ENCODE results near the gene KLK3.

Gene KLK3

DNA sequence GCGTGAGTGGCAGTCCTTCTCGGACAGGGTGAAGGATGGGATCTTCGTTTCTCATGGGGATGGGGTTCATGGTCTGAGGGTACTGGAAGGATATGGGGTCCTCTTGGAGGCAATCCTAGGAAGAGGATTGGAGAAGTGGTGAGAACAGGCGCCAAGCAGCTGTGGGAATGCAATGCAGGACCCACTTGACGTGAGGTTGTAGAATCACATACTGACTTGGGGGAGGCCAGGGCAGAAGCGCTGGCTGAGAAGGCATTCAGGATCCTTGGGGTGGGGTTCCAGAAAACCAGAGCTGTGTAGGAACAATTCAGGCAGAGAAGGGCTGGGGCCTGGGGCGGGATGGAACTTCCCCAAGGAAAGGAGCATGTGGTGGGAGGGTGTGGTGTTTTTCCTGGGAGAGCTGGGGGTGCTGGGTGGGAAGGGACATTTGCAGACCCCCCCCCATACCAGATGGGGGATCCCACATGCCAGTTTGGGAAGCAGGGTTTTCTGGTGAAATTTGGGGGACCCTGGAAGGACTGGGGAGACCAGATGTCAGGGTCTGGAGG is 32.0 kb upstream of the KLK3 start:
- no peak for TF ChIP-seq ZNF274 (IDR thresholded peaks at IDR 0.05; ENCODE audit: low read depth, low read length)
- H3K4me3 ChIP-seq (ENCODE audit: low read length) = no peak overlapping the region

DNA sequence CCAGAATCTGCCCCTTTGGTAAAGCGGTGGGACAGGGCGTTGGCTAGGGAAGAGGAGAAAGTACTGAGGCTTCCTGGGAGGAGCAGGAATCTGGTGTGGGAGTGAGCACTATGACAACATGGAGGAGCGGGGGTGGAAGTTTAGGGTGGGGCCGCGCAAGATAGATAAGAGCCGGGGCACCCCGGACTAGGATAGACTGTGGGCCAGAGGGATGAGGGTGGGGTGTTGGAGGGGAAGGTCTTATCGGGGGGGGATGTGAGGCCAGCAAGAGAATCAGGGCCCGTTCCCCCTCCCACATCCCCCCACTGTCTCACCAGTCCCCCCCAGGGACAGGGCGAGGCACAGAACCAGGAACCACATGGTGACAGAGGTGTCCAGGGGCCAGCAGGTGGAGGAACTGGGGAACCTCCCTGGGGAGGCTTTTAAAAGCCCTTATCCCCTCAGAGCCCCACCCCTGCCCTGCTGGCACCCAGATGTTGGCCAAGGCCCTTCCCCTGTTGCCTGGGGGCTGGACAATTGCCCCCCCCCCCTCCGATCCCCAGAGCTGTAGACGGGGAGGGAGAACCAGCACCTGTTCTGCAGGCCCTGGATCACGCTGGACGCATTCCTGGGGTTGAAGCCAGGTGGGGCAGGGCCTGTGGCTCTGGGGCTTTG is 31.2 kb upstream of the KLK3 start, which contains the start of gene KLK1:
KLK1 (minus strand) TSS at position 399 of the 654 bp plus-strand sequence; CDS start at position 360, 39 bp downstream.
- no peak within 1 kb of the TSS for H3K4me3 ChIP-seq (ENCODE audit: low read length)
- TF ChIP-seq ZNF274 (IDR thresholded peaks at IDR 0.05; ENCODE audit: low read depth, low read length) = no peak

DNA sequence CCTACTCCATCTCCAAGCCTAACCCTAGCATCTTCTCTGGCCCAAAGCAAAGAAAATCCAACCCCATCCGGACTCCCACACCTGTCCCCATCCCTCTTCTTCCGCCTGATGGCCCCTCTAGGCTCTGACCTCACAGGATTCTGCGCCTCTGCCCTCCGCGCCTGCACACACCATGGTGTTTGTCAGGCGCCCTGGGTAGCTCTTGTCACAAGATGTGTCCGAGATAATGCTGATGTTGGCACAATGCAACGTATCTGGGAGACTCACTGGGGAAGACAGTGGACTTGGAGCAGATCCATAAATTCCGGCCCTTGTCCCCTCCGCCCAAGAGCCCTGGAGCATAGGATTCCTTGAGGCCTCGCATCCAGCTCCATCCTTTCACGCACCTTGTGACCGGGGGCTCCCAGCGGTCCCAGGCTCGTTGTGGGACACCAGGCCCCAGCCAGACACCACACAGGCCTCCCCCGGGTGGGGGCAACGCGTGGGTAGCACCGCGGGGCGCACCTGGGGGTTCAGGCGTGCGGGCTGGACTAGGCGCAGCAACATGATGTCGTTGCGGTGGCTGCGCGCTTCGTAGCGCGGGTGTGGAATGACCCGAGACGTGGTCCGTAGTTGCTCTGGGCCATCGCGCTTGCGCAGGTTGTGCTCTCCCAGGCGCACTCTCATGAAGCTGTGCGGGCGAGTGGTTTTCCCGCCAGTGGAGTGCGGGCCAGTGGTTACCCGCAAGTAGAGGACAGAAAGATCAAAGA is 28.0 kb upstream of the KLK3 start:
- TF ChIP-seq ZNF274 (IDR thresholded peaks at IDR 0.05; ENCODE audit: low read depth, low read length) = no peak
- H3K4me3 ChIP-seq (ENCODE audit: low read length) = no peak overlapping the region

DNA sequence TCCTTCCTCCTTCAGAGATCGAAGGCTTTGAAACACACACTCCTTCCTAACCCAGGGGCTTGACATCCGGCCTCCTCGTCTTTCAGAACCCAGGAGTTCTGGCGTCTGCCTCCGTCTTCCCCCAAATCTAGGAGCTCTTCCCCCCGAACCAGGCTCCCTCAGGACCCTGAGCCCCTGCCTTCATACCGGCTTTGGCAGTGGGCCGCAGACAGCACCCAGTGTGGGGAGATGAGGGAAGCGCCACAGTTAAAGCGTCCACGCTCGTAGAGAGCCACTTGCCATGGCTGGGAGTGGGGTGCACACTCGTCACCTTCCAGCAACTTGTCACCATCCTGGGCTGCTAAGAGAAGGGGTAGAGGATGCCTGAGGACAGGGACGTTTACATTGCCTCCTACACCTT is 27.2 kb upstream of the KLK3 start:
- no peak for TF ChIP-seq ZNF274 (IDR thresholded peaks at IDR 0.05; ENCODE audit: low read depth, low read length)
- H3K4me3 ChIP-seq (ENCODE audit: low read length) = no peak overlapping the region

DNA sequence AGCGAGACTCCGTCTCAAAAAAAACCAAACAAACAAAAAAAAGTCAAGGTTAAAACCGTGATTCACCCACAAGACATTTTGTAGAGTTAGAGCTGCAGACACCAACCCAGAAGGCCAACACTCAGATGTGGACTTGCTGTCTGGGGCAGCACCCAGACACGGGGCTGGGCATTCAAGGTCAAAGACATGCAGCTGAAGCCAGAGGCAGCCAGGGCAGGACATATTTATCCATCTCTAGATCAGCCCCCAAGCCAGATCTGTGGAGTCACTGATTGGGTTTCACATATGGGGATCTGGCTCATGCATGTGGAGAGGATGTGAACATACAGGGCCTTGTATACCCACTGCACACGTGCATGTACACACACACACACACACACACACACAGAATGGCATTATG is 24.9 kb upstream of the KLK3 start:
- no peak for TF ChIP-seq ZNF274 (IDR thresholded peaks at IDR 0.05; ENCODE audit: low read depth, low read length)
- no peak overlapping the region for H3K4me3 ChIP-seq (ENCODE audit: low read length)

DNA sequence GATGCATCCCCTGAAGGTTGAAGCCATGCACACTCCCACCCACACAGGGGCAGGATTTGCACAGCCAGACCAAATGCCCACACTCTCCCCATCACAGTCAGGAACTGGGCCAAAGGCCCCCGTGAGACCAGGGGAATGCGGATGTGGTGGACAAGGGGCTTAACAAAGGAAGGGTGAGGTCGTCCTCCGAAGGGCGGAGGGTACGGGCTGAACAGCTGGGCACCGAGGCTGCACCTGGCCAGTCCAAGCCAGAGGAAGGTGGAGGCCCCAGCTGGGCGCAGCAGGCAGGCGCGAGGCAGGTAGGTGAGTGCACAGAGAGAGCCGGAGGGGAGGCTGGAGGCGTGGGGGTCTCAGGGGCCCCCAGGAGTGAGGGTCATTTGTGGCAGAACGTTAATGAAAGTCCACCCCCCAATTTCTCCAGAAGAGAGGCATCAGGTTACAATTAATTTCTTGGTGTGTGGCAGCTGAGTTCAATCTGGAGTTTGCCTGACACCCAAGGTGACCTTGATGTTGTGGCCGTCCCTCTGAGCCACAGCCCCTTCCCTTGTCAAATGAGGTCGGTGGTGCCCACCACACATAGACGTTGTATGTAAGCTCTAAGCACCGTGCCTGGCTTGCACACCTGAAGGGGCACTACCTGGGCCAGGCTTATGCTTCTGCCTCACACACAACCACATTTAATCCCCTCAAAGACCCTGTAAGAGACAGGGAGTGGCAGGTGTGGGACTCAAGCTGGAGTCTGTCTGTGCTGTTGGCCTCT is 24.3 kb upstream of the KLK3 start:
- H3K4me3 ChIP-seq (ENCODE audit: low read length) = no peak overlapping the region
- no peak for TF ChIP-seq ZNF274 (IDR thresholded peaks at IDR 0.05; ENCODE audit: low read depth, low read length)

DNA sequence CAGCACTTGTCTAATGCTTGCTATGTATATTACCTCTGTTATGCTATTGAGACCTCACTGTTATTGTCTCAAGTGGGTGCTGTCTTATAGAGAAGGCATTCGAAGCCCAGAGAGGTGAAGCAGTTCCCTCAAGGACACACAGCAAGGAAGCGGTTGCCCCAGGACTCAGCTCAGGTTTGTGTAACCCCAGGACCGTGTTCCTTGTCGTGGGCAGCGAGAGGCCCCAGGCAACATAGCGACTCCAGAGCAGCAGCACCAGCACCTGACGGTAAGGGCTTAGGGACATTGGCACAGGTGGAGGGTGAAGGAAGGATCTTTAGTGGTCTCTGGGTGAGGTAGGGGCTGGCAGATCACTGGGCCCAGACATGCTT is 23.7 kb upstream of the KLK3 start:
- H3K4me3 ChIP-seq (ENCODE audit: low read length) = no peak overlapping the region
- TF ChIP-seq ZNF274 (IDR thresholded peaks at IDR 0.05; ENCODE audit: low read depth, low read length) = no peak

DNA sequence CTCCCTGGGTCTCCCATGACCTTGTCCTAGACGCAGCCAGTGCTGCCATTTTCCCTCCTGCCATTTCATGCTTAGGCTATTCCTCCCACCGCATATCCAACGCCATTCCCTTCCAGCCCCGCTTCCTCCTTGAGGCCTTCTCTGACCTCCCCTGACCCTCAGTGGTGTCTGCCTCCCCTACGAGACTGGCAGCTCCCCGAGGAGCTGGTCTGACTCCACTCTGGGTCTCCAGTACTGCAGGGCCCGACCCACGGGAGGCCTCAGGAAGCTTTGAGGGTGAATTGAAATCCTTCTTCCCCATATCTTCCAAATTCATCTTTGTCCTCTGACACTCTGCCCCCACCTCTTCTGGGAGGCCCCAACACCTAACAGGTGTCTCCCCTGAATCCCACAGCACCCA is 22.0 kb upstream of the KLK3 start:
- no peak for TF ChIP-seq ZNF274 (IDR thresholded peaks at IDR 0.05; ENCODE audit: low read depth, low read length)

DNA sequence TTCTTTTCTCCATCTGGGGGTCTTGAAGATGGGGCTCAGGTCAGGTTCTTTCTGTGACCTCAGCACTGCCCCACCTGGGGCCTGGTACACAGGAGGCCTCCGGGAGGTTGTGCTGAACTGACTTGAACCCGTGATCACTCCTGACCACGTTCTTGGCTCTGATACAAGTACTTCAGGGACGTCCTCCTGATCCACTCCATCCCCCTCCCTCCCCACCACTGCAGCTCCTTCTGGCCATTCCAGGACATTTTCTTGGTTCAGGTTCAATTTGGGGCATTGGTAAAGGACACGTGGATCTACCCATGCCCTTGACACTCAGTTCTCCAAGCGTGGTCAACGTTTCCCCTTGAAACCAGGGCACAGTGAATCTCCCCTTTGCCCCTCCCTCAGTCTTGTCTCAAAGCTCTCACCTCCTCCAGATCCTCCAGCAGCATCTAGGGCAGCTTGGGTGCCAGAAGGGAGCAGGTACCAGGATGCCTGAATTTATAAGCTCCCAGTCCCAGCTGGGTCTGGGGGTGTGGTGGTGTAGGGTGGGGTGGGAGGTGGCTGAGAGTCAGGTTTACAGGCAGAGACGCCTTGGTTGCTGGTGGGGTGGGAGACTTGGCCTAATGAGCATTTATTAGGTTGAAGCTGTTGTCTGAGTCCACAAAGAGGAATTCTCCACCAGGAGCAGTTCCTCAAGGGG is 21.5 kb upstream of the KLK3 start, which contains the start of gene KLK15:
KLK15 (minus strand) TSS at position 458 of the 685 bp plus-strand sequence. CDS start 2,082 bp downstream, outside the sequence.
- no peak for TF ChIP-seq ZNF274 (IDR thresholded peaks at IDR 0.05; ENCODE audit: low read depth, low read length)
- H3K4me3 ChIP-seq (ENCODE audit: low read length) = no peak within 1 kb of the TSS

More for the DNA sequence above, 22.0 kb upstream of the KLK3 start:
- H3K4me3 ChIP-seq (ENCODE audit: low read length) = no peak overlapping the region

DNA sequence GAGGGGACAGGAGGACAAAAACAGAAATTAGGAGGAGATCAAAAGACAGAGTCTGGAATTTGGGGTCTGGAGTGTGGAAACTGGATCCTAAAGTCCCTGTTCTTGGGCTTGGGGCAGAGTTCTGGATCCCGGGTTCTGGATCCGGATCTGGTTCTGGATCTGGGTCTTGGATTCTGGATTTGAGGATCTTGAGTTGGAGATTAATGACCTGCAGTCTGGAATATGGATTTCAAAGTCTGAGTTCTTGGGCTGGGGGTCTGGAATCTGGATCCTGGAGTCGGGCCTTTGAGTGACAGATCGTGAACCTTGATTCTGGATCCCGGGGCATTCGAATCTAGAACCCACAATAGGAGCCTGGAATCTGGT is 20.9 kb upstream of the KLK3 start:
- TF ChIP-seq ZNF274 (IDR thresholded peaks at IDR 0.05; ENCODE audit: low read depth, low read length) = no peak
- no peak overlapping the region for H3K4me3 ChIP-seq (ENCODE audit: low read length)

DNA sequence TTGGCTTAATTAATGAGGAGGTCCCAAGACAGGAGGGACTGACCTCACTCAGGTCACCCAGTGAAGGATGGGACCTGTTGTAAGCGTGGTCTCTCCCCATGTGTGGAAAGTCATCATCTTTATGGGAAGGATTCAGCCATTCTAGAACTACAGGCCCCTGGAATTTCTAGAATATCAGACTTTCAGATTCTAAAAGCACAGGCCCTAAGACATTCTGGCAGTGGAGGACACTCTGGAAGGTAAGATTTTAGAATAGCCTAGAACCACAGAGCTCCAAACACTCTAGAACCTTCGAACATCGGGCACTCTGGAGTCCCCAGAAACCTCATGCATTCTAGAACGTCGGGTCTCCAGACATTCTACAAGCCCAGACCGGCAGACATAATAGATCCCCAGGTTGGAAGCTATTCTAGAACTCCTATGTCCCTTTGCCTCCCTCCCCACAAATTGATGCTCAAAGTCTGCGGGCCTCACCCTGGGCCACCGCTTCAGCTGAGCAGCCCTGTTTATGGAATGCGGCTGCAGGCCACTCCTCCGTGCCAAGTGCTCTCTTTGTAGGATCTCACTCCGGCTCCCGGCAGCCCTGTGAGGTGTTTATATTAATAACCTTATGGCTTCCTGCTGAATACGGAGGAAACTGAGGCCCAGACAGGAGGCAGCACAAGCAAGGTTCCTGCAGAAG is 19.5 kb upstream of the KLK3 start:
- H3K4me3 ChIP-seq (ENCODE audit: low read length) = peak overlapping the region; percentile 59; the same call in 1 of the 2 replicates
- TF ChIP-seq ZNF274 (IDR thresholded peaks at IDR 0.05; ENCODE audit: low read depth, low read length) = no peak

DNA sequence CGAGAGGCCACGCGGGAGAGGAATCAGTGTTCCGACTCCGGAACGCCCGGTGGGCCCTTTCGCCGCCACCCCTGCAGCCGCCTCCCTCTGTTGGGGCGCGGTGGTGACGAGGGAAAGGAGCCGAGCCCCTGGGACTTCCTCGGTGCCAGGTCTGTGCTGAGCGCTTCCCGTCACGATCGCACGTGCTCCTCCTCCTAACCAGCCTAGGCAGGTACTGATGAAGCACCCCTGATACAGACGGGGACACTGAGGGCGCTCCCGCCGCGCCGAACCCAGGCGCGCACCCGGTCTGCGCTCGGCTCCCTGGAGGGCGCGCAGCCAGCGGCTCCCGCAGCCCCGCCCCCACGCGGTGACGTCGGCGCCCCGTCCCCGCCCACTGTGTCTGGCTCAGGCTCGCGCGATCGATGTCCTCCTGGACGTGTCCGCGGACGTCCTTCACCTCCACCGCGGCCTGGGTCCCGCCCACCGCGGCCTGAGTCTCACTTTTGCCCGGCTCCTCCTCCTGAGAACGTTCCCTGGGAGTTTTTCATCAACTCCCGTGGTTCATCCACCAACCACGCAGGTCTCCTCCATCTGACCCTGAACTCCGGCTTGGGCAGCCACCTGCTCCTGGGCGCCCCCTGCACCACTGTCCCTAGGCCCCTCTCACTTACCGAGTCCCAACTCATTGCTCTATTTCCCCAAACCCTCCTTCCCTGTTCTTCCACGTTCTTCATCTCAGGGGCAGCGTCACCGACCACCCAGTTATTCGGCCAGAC is 18.8 kb upstream of the KLK3 start:
- peak overlapping the region; percentile 59; the same call in 1 of the 2 replicates for H3K4me3 ChIP-seq (ENCODE audit: low read length)

More for the DNA sequence above, 18.8 kb upstream of the KLK3 start:
- no peak for TF ChIP-seq ZNF274 (IDR thresholded peaks at IDR 0.05; ENCODE audit: low read depth, low read length)
